GM21717 (cell line): ENCODE measurements around the gene GALNT18.

Experiments
- ATAC-seq: cut with Tn5 transposase; IDR thresholded peaks from one replicate; pipeline ENCODE4 v1.9.1; 2021; ENCODE audit warnings: mild to moderate bottlenecking, moderate library complexity; ENCODE audit not compliant: unreplicated experiment

Gene GALNT18

DNA sequence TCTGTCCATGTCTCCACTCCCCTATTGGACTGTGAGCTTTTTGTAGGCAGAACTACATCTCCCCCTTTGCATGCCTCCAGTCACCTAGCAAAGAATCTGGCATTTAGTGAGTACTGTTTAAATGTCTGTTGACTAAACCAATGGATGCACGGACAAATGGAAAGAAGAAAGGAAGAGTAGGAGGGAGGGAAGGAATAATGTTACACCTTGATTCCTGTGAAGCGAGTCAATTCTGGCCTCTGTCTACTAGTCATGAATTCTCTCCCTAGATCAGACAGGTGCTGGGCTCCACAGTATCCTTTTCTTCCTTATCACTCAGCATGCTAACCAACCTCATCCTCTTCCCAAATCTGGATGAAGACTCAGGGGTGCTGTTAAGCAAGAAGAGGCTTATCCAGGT lies 33.6 kb downstream of the GALNT18 start:
- ATAC-seq, result no peak

DNA sequence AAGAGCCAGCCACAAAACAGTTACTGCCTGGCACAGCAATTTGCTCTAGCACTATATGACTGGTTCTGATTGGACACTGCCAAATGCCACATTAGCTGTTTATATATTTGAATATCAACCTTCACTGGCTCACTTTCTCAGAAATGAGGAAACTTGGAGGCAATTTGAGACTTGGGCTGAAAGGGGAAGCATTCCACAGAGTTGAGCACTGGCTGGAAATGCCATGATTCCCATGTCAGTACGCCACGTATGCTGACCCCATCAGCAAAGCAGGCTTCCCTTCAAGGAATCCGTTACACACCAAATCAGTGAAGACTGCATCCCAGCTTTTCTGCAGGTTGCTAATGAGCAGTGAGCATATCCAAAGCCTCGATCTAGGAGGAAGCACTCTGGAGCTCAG lies 34.7 kb downstream of the GALNT18 start:
- ATAC-seq, result no peak

DNA sequence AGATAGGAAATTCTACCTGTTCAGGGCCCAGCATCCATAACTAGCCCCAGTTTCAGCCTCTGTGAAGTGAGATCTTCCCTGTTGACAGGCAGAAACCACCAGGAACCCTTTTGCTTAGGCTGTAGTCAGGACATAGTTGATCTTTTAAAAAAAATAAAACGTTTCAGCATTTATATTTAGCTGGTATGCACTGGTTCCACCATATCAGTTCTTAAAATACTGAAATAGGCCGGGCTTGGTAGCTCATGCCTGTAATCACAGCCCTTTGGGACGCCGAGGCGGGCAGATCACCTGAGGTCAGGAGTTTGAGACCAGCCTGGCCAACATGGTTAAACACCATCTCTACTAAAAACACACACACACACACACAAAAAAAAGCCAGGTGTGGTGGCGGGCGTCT lies 35.3 kb downstream of the GALNT18 start:
- ATAC-seq, result no peak

DNA sequence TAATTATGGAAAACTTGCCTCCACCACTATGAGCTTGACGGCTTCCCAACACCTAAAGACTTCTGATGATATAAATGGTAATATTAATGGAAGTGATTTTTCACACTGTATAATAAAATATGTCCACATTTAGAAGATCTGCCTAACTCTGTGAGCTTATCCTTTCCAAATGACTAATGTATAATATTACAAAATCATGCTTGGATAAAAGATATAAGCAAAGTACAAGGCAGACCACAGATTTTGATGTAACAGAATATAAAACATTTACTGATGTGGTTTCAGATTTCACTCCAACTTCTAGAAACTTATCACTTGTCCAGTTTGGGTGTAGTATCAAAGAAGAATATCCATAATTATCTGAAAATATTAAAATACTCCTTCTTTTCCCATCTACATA lies 36.9 kb downstream of the GALNT18 start:
- ATAC-seq, result no peak

DNA sequence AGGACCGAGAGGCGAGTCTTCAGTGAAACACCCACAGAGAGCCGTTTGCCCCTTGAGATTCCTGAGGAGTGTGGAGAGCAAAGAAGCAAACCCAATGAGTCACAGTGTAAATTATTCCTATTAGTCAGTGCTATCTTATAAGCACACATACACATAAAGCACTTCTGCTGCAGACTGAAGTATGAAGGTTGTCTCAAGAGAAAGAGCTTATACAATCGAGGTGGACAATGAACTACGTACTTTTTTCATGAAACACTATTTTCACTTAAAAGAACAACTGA lies 37.3 kb downstream of the GALNT18 start:
- ATAC-seq, result no peak

DNA sequence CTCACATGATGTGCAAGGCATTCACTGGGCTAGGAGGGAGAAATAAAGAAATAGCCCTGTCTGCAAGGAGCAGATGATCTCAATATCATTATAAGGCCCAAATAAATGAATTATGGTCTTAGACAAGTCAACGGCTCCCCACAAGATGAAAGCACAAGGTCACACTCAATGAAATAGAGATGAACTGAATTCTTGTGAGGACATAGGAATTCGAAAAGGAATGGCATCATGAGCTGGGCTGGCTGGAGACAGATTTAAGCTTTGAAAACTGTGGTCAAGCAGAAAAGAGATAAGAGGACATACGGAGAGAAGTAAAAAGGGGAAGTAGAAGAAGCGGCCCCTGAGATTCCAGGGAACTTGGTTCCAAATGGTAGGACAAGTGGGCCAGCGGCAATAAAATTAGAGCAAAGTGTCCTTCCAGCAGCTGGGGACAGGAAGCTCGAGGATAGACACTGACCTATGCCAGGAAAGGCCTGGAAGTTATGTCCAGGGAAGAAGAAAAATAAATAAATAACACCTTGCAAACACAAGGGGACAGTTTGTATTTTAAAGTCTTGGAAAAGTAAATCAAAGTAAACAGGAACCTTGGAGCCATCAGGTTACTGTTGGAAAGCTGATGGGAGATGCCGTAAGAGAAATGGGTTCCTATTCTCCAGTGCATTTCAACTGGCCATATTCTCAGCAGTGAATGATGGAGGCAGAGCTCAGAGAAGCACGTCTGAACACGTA lies 37.8 kb downstream of the GALNT18 start:
- ATAC-seq, result no peak

DNA sequence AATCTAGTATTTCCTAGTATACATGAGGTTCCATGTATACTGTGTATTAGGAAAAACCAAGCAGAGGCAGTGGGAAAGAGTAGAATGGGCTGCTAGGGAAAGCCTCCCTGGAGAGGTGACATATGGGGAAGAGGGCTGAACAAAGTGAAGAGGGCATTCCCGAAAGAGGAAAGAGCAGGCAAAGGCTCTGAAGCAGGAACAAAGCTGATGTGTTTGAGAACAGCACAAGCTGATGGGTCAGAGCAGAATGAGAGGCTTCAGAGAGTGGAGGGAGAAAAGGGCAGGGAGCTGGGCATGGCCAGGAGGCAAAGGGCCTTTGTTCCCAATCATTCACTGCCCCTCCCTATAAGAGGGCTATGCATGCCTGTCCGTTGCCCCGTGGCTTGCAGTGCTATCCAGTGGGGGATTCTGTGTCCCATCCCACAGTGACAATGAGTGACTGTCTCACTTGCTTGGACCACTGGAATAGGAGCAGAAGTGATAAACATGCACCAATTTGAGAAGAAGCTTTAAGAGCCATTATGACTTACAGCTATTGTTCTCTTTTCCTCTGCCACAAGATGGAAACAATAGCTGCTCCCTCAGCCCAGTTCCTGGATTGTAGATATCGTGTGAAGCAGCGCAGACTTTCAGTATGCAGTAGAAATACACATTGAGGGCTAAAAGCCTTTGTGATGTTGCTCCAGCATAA lies 39.6 kb downstream of the GALNT18 start:
- no peak for ATAC-seq

DNA sequence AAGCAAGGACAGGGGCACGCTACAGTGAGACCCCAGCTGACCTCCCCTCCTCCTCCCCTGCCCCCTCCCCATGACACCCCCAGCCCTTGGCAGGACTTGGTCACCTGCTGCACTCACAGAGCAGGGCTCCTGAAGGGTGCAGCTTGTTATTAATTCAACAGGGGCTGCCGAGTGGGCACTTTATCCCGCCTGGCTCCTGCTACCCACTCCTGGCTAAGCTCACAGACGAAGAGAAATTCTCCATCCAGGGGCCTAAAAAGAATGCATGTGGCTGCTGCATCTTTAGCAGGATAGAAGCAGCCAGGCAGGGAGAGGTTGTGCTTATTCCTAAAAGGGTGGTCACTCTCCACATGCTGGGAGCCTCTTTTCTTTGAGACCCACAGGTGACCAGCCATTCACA lies 40.3 kb downstream of the GALNT18 start:
- no peak for ATAC-seq

DNA sequence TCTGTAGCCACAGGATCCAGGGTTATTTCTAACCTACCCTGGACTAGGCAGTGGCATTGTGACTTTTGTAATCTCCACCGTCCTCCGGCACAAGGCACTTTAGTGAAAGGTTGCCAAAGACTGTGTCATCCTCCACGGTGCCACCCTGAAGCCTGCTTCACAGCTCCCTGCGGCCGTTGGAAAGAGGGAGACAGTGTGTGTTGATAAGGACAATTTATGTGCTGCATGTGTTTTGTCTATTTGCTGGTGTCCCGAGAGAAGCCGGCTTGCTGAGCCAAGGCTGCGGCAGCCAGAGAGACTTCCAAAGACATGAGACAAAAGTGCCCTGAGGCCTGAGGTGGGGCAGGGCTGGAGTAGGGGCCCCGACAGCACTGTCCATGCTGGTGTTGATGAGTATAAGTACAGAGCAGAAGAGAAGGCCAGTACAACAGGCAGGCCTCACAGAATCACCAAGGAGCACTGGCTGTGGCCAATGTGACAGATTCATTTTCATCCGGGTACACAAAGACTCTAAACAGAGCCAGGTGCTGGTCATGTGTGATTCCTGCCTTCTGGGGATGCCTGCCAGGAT lies 40.9 kb downstream of the GALNT18 start:
- no peak for ATAC-seq

DNA sequence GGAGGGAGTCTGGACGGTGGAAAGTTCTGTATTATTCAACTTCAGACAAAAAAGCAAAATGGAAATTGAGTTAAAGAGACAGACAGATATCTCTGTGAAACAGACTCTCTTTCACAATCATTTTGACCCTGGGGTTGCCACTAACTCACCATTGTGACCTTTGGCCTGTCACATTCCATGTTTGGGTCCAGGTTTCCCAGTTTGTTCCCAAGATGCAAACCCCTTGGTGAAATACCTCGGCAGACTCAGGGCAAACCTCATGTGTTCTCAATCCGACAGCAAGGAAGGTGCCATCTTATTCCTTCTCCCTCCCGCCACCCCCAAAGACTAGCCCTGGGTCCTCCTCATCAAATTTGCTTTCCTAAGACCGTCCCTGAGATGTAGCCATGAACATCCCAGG lies 41.8 kb downstream of the GALNT18 start:
- no peak for ATAC-seq

DNA sequence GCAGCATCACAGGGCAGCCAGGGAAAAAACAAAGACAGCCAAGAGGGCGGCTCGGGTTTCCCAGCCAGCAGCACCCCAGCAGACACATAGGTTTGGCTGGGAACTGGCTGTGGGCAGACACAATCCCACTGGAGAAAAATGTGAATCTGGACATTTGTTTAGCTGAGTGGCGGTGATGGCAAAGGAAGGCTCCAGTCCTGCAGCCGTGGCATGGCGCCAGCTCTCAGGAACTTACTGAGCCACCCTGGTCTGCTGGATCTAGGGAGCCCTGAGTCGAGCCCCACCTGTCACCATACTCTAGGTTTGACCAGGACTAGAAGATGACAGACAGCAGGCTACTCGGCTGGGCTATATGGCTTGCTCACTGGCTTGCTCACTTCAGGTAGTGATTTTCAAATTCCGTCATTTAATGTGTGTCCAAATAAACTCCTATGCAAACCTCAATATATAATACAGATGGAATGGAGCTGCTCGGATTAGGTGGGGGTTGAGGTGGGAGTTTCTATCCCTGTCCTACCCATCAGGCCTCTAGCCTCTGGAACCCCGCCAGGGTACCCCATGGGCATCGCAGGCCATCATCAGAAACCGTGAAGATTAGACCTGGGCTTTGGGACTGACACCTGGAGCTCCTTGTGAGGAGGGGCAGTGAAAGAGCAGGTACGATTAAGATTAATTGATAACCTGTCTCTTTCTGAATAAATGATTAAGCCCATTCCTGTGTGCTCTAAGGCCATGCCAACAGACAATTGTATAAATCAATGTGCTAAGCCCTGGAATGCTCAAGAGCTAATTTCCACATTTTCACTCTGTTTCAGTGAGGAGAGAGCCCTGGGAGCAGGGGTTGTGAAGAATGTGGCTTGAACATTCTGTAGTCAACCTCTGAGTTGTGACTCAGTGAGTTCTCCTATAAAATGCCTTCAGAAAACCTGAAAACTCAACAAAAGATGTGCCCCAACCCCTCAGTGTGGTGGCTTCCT lies 42.5 kb downstream of the GALNT18 start:
- ATAC-seq, result no peak

DNA sequence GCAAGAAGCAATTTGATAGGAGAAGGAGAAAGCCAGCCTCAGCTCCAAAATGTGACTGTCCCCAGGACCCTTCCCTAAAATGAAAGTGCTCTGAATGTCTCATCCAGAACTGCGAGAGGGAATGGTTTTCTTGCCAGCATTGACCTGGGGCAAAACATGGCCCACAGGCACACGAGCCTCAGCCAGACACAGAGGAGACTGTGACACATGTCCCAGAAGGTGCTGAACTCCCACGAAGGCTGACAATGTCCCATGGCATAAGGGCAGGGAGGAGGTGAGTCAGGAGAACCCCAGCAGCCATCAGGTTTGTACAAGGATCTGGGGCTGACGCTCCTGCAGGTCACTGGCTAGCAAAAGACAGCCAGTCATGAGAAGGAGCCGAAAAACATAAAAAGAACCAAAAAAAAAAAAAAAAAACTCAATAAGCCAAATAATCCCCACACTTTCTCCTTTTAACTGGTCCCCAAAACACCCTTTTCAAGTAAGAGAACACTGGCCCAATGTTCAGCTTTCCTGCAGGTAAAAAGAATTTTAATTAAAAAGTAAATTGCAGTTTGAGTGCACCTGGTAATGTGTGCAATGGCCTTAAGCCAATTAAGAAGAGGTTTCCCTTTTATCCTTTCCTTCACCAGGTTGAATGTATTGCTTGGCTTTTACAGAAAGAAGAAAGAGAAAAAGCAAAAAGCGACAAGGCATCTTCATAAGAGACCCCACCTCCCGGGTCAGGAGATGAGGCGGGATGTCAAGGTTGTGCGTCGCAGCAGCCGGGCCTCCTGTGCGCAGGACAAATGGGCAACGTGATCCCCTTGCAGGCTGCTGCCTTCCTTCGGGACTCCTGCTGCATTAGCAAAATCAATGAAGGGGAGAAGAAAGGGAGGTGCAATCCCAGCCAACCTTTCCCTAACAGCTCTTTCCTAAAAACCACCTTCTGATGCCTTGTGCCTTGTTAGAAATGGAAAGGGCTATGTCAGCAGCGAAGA lies 43.6 kb downstream of the GALNT18 start:
- no peak for ATAC-seq

DNA sequence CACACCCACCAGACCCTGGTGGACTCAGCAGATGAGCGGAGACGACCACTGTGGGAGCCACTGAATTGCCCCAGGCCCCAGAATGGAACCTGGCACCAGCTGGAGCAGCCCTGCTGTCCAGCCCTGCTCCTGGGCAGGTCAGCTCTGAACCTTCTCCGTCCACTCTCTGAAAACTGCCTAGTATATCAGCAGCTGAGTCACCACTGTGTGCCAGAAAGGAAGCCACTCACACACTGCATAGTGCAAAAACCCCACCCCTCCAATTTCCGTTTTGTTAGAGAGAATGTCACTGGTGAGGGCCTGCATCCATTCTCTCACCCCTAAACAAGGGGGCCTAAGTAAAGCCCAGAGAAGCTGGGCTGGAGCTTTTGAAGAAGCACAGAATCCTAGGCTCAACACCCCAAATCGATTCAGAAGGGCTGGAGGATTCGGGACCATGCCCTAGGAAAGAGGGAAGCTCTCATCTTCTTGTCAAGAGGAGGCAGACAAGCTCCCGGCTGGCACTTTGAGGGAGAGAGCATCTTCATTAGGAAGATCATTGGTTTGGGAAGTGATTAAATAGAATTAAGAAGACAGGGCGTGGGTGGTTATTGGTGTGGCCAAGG lies 44.5 kb downstream of the GALNT18 start:
- ATAC-seq, result no peak

DNA sequence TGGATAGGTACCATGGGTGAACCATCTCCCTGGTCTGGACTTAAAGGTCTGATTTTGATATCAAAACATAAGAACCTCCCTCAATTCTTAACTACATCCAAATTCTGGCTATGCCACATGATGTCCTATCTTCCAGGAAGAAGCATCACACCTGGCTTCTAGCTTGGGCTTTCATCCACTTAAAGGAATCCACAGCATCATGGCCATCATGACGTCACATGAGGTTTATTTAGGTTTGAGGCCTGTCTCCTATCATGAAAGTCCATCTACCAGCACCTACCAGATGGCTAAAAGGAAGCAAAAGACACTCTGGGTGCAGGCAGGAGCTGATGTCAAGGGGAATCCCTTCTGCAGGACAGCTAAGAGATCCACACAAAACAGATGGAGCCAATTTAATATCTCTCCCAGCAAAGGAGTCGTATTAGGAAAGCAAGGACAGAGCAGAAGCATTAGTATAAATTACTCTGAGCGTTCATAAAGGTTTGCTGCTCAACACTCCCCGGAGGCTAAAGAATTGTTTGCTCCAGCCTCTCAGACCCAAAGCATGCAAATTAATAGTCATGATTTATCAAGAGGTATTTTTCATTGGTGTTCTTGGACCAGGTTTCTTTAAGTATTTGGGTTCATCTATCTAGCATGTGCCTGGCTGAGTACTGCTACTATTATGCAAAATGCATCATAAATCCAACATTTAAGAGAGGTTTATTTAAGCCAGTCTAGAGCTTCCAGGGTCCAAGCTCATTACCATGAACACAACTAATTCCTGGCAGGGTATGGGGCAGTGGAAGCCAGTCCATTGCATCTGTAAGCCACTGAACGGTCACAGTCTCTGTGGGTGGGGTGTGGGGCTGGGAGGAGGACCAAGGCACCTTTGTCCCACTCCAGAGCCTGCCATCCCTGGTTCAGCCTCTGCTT lies 47.2 kb downstream of the GALNT18 start:
- no peak for ATAC-seq

DNA sequence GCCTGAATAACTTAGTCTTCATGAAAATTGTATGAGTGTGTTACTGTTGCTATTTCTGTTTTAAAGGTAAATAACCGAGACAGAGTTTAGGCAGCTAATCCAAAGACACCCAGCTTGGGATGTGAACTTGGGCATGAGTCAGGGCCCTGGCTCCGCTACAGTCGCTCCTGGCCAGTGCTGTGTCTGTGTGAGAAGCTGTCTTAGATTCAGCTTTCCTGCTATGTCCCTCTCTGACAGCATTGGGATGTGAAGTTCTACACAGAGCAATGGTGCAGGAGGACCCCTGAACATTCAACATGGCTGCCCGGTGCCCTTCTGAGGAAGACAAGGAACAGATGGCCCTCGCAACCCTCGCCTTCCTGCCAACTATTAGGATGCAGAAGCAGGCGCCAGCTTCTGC lies 49.4 kb downstream of the GALNT18 start:
- ATAC-seq, result no peak

DNA sequence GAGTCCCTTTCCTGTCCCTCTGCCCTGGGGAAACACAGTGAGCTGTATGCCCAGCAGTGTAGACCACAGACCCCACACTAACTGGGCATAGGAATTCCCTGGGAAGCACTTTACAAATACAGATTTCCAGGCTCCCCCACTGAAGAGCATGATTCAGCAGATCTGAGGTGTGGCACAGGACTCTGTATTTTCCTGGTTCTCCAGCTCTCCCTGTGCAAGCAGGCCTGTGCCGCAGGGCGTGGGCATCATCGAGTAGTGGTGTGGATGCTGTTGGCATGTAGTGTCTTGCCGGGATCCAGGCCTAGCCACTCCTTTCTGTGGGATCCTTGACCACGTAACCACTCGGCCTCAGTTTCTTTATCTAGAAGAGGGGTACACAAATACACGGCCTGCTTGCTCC lies 49.9 kb downstream of the GALNT18 start:
- no peak for ATAC-seq

DNA sequence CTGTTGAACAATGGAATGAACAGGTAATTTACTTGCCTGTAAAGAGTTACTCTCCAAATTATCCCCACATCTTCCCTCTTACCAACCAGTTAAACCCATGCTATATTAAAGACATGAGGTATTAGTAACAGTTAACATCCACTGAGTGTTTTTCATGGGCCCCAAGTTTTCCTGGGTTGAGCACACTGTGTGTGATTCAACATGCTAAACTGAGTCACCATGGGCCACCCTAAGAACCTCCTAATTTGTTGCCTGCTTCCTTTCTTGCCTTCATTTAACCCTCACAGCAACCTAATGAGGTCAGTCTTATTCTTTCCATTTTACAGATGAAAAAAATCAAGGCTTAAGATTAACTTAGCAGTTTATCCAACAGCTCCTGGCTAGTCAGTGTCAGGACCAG lies 51.0 kb downstream of the GALNT18 start:
- no peak for ATAC-seq

DNA sequence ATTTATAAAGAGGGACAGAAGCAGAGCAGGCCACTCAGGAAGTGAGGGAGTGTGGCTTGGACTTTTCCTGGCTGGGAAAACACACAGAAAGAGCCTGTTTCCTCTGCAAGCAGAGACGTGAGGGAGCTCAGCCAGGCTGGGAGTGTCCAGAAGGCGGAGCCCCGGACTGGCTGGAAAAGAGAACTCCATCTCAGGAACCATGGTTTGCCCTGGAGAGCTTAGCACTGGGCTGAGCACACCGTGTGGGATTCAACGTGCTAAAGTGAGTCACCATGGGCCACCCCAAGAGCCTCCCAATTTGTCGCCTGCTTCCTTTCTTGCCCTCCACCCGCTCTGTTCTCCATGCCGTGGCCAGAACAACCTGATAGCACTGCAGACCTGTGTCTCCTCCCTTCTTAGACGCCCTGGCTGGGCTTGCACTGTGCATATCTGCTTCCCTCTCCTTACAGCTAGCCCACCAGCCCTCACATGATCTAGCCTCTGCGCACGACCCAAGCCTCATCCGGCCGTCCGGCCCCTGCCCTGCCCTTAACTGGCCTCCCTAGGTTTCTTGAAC lies 51.8 kb downstream of the GALNT18 start:
- no peak for ATAC-seq
